ENCODE results near the gene LRRC37B.
A peak's percentile ranks its signal among the peaks of the same experiment; 100 is the strongest.
"Not testable (repeated sequence)": the region's sequence is repeated elsewhere in the genome, so short reads cannot be mapped to it uniquely, and the experiment has no call there.

LRRC37B gene

DNA sequence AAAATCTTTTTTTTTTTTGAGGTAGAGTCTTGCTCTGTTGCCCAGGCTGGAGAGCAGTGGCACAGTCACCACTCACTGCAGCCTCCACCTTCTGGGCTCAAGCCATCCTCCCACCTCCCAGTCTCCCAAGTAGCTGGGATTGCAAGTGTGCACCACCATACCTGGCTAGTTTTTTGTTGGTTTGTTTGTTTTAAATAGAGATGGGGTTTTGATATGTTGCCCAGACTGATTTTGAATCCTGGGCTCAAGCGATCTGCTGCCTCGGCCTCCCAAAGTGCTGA is 2.0 kb downstream of the LRRC37B start:
- no peak for DNase-seq (ENCODE audit: low read depth)
- no peak overlapping the region for H3K4me3 ChIP-seq (ENCODE audit: low read depth, low read length)
- TF ChIP-seq, protein P1, sequence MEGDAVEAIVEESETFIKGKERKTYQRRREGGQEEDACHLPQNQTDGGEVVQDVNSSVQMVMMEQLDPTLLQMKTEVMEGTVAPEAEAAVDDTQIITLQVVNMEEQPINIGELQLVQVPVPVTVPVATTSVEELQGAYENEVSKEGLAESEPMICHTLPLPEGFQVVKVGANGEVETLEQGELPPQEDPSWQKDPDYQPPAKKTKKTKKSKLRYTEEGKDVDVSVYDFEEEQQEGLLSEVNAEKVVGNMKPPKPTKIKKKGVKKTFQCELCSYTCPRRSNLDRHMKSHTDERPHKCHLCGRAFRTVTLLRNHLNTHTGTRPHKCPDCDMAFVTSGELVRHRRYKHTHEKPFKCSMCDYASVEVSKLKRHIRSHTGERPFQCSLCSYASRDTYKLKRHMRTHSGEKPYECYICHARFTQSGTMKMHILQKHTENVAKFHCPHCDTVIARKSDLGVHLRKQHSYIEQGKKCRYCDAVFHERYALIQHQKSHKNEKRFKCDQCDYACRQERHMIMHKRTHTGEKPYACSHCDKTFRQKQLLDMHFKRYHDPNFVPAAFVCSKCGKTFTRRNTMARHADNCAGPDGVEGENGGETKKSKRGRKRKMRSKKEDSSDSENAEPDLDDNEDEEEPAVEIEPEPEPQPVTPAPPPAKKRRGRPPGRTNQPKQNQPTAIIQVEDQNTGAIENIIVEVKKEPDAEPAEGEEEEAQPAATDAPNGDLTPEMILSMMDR (IDR thresholded peaks at IDR 0.05; ENCODE audit: control insufficient read depth, extremely low read depth, insufficient read depth), result no peak

DNA sequence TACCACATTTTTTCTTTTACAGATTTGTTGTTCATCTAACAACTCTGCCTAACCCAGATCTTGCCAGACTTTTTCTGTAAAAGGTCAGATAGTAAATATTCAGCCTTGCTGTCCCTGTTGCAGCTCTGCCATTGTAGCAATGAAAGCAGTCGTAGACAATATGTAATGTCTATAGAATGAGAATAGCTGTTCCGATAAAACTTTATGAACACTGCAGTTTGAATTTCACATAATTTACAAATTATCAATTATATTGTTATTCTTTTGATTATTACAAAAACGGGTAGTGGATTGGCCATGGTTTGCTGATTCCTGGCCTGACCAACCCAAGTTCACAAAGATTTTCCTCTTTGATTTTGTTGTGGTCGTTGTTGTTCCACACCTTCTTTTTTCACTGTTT is 2.9 kb downstream of the LRRC37B start:
- DNase-seq (ENCODE audit: low read depth), result no peak
- no peak overlapping the region for H3K4me3 ChIP-seq (ENCODE audit: low read depth, low read length)
- TF ChIP-seq, protein P1 (IDR thresholded peaks at IDR 0.05; ENCODE audit: control insufficient read depth, extremely low read depth, insufficient read depth), result no peak

DNA sequence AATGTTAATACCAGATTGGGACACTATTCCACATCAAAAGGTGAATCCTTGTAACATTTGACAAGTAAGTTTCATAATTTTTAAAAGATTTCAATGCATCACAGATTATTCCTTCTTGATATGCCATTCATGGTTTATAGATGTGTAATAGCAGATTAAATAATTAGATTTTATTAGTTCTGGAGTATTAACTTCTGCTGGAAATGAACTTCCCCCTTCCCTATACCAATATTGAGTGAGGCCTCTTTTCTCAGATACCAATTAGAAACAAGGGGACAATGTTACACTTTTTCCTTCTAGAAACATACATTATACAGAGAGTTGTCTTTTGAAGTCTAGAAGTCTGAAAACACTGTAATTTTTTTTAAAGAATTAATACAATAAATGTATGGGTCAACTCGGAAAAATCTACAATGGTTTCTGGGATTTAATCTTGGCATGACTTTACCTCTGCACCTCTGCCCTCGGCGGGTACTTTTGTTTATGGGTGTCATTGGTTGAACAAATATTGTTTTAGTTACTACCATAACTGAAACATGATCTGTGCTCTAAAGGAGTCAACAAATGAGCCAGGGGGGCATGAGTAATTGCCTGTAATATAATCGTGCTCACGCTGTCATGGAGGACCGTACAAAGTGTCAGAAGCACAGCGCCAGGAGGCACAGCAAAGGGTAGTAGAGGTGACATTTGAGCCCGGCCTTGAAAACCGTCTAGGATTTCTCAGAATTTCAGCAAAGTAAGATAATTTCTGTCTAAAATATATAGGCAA is 8.2 kb downstream of the LRRC37B start:
- H3K4me3 ChIP-seq (ENCODE audit: low read depth, low read length), result no peak overlapping the region
- peak; percentile 30 for DNase-seq (ENCODE audit: low read depth)
- TF ChIP-seq, protein P1 (IDR thresholded peaks at IDR 0.05; ENCODE audit: control insufficient read depth, extremely low read depth, insufficient read depth), result no peak

DNA sequence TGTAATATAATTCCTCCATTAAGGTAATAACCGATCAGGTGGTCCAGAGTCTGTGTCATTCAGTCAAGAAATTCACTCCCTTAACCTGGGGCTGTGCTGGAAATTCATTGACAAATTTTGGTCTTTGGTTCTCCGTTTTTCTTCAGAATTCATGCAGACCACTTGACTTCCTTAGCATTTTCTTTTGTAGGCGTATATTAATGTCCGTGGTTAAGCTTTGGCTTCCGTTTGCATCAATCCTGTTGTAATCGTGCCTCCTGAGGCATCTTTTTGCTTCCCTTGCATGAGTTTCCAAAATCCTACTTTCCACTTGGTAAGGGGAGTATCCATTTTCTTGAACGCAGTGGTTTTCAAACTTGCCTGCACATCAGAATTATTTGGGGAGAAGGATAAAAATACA is 9.0 kb downstream of the LRRC37B start:
- TF ChIP-seq, protein P1 (IDR thresholded peaks at IDR 0.05; ENCODE audit: control insufficient read depth, extremely low read depth, insufficient read depth), result no peak
- no peak overlapping the region for H3K4me3 ChIP-seq (ENCODE audit: low read depth, low read length)
- no peak for DNase-seq (ENCODE audit: low read depth)

DNA sequence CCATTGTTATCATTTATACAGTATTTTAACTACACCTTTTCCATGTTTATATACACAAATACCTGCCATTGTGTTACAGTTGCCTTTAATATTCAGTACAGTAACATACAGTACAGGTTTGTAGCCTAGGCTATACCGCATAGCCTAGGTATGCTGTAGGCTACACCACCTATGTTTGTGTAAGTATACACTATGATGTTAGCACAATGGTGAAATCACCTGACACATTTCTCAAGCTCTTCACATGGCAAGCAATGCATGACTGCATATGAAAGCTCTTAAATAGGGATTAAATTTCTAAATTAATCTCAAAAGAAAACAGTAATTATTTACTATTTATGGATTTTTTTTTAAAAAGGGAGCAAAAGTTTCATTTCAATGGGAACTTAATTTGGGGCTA is 12.0 kb downstream of the LRRC37B start:
- no peak for DNase-seq (ENCODE audit: low read depth)
- H3K4me3 ChIP-seq (ENCODE audit: low read depth, low read length), result no peak overlapping the region
- TF ChIP-seq, protein P1 (IDR thresholded peaks at IDR 0.05; ENCODE audit: control insufficient read depth, extremely low read depth, insufficient read depth), result no peak

DNA sequence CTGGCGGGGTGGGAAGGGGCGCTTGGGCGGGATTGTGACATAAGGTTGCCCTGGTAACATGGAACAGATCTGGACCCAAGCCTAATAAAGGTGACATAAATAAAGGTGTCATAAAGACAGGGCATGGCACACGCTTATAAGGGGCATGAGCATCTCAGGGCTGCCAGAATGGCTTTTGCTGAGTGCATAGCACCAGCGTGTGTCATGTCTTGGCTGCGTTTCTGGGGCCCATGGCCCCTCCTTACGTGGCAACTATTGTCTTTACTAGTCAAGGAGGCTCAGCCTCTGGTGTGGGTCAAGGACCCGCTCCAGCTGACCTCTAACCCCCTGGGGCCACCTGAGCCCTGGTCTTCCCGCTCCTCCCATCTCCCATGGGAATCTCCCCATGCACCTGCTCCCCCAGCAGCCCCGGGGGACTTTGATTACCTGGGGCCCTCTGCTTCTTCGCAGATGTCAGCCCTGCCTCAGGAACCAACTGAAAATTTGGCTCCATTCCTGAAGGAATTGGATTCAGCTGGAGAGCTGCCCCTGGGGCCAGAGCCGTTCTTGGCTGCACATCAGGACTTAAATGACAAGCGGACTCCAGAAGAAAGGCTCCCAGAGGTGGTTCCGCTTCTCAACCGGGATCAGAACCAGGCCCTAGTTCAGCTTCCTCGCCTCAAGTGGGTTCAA is 13.9 kb downstream of the LRRC37B start:
- no peak for DNase-seq (ENCODE audit: low read depth)
- TF ChIP-seq, protein P1 (IDR thresholded peaks at IDR 0.05; ENCODE audit: control insufficient read depth, extremely low read depth, insufficient read depth), result no peak
- no peak overlapping the region for H3K4me3 ChIP-seq (ENCODE audit: low read depth, low read length)

DNA sequence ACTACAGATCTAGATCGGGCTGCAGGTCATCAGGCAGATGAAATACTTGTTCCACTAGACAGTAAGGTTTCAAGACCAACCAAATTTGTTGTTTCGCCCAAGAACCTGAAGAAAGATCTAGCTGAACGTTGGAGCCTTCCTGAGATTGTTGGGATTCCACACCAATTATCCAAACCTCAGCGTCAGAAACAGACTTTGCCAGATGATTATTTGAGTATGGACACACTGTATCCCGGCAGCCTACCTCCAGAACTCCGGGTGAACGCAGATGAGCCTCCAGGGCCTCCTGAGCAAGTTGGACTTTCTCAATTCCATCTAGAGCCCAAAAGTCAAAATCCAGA is 14.4 kb downstream of the LRRC37B start:
- no peak for DNase-seq (ENCODE audit: low read depth)
- TF ChIP-seq, protein P1 (IDR thresholded peaks at IDR 0.05; ENCODE audit: control insufficient read depth, extremely low read depth, insufficient read depth), result no peak
- no peak overlapping the region for H3K4me3 ChIP-seq (ENCODE audit: low read depth, low read length)

DNA sequence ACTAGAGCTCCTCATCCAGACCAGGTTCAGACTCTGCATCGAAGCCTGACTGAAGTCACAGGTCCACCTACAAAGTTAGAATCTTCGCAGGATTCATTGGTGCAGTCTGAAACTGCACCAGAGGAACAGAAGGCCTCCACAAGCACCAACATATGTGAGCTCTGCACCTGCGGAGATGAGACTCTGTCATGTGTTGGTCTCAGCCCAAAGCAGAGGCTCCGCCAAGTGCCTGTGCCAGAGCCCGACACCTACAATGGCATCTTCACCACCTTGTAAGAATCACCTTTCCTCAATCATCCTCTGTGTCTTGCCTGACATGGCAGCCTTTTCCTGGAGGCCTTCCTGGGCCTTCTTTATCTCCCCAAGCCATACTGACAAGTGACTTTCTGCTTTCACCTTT is 15.4 kb downstream of the LRRC37B start:
- not testable (repeated sequence) for H3K4me3 ChIP-seq (ENCODE audit: low read depth, low read length); DNase-seq (ENCODE audit: low read depth)

DNA sequence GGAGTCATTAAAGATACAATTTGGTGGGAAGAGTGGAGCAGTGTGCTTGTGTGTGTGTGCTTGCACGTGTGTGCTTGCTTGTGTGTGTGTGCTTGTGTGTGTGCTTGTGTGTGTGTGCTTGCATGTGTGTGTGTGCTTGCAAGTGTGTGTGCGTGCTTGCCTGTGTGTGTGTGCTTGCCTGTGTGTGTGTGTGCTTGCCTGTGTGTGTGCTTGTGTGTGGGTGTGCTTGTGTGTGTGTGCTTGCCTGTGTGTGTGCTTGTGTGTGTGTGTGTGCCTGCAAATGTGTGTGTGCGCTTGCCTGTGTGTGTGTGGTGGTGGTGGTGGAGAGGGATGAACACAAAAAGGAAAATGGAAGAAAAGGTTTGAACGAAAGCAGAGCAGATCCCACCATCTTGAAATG is 20.1 kb downstream of the LRRC37B start:
- H3K4me3 ChIP-seq (ENCODE audit: low read depth, low read length); DNase-seq (ENCODE audit: low read depth): not testable (repeated sequence)

All from LNCaP clone FGC (cell line).